Measurements from ENCODE around the gene ARHGAP29.

The ARHGAP29 gene
- 0 to 0.72 (median 0.24) reads per million in 4 experiments for total RNA-seq

DNA sequence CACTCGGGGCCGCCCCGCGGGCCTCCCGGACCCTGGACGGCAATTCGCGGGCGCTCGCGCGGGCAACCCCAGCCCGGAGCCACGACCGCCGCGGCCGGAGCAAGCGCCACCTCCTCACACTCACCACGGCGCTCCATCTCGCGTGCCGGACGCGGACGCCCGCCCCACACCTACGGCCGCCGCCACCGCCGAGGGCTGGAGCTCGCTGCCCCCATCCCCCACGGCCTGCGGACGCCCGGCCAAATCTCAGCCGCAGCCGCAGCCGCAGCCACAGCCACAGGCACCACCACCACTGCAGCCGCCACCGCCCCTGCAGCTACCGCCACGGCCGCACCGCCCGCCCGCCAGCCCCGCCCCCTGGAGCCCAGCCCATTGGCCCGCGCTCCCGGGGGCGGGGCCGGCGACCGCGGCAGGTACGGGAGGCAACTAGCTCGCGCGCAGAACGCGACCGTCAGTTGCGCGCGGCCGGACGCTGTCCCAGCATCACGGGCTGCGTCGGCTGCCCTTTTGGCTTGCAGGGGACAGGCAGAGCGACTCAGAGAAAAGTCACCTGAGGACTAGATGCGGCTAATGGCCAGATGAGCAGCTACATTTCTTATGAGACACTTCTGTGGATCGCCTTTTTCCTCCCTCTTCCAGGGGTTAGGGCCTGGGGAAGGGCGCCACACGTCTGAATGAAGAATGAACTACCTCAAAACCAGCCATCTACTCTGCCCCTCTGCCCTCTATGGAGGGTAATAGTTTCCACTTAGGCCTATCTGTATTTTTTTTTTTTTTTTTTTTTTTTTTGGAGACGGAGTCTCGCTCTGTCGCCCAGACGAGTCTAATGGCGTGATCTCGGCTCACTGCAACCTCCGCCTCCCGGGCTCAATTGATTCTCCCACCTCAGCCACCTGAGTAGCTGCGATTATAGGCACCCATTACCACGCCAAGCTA lies at the start of gene ARHGAP29:
ARHGAP29 (minus strand) TSS at position 294 of the 936 bp plus-strand sequence. CDS start 5,973 bp downstream, outside the sequence.
- DNase-seq = peak; percentile 2

- DNase-seq = no peak
Observed at GRCh38 chr1:94286864-94287437, 49.6 kb upstream of the ARHGAP29 start.

GRCh38 chr1:94285031-94285654 lies 47.8 kb upstream of the ARHGAP29 start:
- DNase-seq = no peak

DNA sequence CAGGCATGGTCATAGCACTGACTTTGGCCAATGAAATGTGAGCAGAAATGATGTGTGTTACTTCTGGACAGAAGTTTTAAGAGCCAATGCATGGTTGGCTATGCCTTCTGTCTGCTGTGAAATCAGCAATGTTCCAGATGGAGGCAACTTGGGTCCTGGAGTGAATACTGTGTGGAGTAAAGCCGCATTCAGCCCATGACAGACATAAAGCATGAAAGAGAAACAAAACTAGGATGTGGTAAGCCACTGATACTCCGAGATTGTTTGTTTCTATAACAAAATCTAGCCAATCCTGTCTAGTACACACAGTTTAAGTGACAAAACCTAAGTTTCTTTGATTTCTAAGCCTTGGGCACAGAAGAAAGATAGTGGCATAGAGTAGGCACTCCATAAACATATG lies 47.1 kb upstream of the ARHGAP29 start:
- no peak for DNase-seq

DNA sequence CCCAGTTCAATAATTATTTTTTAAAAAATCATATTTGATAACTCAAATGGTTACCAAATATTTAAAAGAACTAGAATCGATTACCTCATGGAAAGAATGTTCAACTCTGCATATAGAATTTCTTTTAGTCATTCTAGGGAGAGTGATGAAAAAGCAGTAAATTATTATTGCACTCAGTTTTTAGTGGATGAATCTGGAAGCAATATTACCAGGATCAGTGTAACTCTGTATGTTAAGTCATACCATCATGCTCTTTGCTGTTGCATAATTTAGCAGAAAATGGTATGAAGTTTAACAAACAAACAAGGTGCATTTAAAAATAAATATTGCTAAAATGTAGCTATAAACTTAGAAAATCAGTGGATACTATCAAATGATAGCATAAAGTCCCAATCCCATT lies 46.1 kb upstream of the ARHGAP29 start:
- DNase-seq = no peak

GRCh38 chr1:94282143-94282711 lies 44.8 kb upstream of the ARHGAP29 start:
- no peak for DNase-seq

DNA sequence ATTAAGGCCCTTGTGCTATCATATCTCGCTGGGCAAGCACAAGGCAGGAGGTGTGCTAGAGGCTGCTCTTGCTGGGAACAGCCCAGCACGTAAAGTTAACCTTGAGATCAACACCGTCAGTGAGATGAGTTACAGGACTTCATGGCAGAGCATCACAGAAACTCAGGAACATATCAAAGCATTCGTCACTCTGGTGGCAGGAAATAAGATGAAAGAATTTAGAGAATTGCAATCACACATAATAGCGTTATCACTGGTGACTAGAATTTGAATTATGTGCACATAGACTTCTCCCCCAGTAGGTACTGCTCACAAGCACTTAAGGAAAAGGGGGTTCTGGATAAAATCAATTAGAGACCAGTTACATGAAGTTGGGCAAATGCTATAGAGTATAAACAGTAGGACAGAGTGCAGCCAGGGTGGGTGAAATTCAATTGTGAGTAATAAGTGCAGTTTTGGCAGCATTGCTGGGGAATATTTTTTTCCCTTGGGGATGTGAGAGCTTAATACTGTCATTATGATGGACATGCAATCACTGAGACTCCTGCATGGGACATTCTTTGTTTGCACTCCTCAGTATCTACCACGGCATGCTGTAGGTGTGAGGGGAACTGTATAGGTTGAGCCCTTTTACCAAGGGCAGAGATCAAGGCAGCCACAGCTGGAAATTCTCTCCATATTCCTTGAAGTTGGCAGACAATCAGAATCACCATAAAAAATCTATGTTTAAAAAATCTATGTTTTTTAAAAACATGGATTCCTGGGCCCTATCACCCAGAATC lies 44.2 kb upstream of the ARHGAP29 start:
- DNase-seq = no peak

- no peak for DNase-seq
Observed at GRCh38 chr1:94280541-94280940, 43.2 kb upstream of the ARHGAP29 start.

DNA sequence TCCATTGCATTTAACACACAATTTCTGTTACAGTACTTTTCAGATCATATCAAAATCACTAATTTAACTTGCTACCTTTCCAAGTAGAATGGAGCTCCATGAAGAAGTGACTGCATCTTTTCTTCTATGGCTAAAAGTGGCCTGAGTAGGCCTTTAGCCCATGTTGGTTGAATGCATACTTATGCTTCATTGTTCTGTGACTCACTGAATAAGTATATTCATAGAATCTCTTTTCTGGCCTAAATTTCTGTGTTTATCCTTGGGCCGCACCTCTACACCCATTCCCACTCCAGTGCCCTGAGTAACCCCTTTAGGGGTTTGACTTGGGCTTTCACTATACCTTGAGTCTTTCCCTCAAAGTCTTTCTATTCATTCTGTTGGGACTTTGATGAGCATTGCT lies 42.1 kb upstream of the ARHGAP29 start:
- DNase-seq = no peak

- no peak for DNase-seq
Observed at GRCh38 chr1:94279038-94279437, 41.7 kb upstream of the ARHGAP29 start.

DNA sequence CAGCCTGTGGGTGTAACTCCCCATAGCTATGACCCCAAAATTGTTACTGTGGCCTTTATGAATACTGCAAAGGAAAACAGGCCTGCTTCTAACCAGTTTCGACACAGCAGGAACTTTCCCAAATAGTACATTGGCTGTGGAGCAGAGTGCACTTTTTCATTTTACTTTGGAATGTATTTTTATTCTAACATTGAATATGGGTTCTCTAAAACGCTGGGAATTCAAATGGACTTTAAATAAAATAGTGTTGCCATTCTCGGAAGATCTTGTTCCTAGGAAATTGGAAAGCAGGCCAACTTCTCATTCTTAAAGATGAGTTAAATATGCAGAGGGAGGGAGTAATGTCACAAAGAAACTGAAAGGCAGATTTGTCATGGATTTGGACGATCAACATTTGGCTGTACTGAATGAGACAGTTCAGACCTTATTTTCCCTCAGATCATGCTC lies 39.6 kb upstream of the ARHGAP29 start:
- DNase-seq = no peak

DNA sequence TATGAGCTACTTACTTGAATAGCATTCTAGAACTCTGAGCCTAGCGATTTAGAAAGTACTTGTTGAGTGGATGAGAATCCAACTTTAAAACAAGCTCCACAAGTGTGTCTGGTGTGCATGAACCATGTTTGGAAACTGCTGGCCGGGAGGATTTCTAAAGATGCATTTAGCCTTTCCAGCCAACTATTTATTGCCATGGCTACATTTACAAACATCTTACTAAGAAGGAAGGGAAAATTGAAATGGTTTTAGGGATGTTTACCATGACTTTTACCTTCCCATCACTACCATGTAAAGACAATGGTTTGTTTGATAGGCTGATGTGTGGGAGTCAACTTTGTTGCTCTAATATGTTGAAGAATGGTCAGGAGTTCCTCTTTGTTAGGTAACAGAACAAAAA lies 37.7 kb upstream of the ARHGAP29 start:
- no peak for DNase-seq

GRCh38 chr1:94274561-94274960 lies 37.2 kb upstream of the ARHGAP29 start:
- no peak for DNase-seq

DNA sequence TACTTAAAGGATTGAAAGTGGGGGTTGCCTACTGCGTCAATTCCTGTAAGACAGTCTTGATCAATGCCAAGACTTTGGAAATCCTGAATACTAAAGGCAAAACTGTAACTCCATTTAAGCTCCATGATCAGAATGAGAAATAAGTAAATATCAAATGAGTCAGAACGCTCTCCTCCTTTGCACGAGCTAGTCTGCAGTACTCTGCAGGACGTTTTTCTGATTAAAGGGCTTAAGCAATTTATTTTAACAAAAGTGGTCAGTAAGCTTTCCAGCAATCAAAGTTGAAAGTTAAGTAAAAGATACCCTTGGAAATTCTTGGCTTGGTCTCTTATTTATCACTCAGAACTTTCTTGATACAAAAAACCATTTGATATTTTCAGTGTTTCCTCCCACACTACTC lies 35.7 kb upstream of the ARHGAP29 start:
- DNase-seq = no peak

- no peak for DNase-seq
Observed at GRCh38 chr1:94272388-94272787, 35.0 kb upstream of the ARHGAP29 start.

DNA sequence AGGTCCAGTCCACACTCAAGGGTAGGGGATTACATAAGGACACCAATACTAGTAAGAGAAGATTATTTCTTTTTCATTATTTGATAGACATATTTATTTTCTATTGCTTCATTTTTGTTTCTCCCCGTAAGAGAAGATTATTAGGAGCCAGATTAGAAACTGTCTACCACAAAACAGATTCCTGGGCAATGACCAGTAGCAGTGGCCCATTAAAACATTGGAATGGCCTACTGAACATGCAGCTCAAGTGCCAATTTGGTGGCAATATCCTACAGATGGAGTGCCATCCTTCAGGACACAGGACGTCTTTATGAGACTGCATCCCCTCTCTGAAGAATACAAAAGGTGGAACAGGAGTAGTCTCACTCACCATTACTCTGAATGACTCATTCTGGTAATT lies 34.0 kb upstream of the ARHGAP29 start:
- DNase-seq = no peak

- DNase-seq = no peak
Observed at GRCh38 chr1:94270801-94271203, 33.4 kb upstream of the ARHGAP29 start.

GRCh38 chr1:94269921-94270320 lies 32.5 kb upstream of the ARHGAP29 start:
- no peak for DNase-seq

GRCh38 chr1:94265906-94266305 lies 28.5 kb upstream of the ARHGAP29 start:
- no peak for DNase-seq

DNA sequence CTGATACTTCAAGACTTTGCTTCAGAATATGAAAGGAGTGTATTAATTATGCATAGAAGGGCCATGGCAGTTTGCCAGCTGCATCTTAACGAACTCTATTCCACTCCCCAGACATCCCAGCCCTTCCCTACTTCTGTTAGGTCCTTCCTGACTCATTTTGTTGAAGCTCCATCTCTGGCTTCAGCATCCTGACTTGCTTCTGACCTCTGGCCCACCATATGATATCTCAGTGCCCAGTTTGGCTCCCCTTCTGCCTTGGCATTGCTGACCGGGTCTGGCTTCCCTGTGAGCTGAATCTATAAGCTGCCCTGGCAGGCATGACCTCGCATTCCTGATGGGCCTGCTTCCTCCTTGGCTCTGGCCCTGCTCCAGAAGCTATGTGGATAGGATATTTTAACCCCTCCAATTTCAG lies 27.6 kb upstream of the ARHGAP29 start:
- no peak for DNase-seq

DNA sequence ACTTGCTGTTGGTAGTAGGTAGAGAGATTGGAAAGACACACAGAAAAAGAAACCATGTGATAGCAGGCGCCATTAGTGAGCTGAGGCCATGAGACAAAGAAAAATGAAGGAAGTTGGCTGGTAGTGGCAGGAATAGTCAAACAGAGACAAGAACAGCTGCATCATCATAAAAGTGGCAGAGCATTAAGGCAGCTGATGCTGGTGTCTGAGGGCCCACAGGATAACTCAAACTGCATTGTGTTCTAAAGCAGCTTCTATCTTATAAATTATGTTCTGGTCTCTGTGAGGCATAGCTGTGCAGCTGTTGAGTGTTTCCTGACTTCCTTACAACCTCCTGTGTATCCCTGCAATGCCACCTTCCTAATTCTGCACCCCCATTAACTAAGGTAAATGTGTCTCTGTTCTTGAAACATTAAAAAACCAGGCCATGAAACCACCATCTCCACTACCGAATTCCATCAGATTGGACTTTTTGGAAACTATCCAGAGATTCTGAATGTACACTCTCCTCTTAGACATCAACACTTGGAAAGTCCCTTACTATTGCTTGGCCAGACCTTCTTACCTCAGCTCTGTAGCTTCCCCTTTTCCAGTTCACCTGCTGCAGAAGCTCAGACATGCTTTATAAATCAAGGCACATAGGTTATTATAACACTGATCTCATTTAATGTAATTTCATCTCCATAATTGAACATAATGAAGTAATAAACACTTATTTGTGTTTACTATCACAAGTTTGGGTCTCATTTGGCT lies 23.4 kb upstream of the ARHGAP29 start:
- no peak for DNase-seq

Measured in effector CD8-positive, alpha-beta T cell (primary cell).